HepG2 (cell line): Measurements from ENCODE around the gene MFSD11. TPM values are rescaled to one million over a fixed set of nuclear protein-coding genes. Genes with fewer than 3 reads are reported as not detected.

Experiments
- CBX2 ChIP-seq, 2 experiments: fragments of 200-600 bp in 1 of 2; sonication (generic); formaldehyde crosslinking in 1 of 2; IDR thresholded peaks; 2 replicates each; pipeline versions ENCODE4 v1.7.0 to v1.8.1; 2018 to 2022; ENCODE audit warnings: low read depth in 2 of 2, low read length in 1 of 2, mild to moderate bottlenecking in 1 of 2, missing genetic modification reagents in 1 of 2
- KDM4B ChIP-seq: sonication (generic); formaldehyde crosslinking; IDR thresholded peaks from 2 replicates; pipeline ENCODE4 v1.4.0; 2020; ENCODE audit warnings: missing genetic modification reagents
- MTA1 ChIP-seq: sonication (generic); formaldehyde crosslinking; IDR thresholded peaks from 2 replicates; pipeline ENCODE4 v1.4.0; 2020; ENCODE audit warnings: missing genetic modification reagents, mild to moderate bottlenecking, borderline replicate concordance
- NR2C2 ChIP-seq: sonication (generic); formaldehyde crosslinking; IDR thresholded peaks from 2 replicates; pipeline ENCODE4 v1.4.0; 2020; ENCODE audit warnings: missing genetic modification reagents, mild to moderate bottlenecking, moderate library complexity, borderline replicate concordance
- POGZ ChIP-seq: sonication (generic); formaldehyde crosslinking; IDR thresholded peaks from 2 replicates; pipeline ENCODE4 v1.4.0; 2020; ENCODE audit warnings: mild to moderate bottlenecking, missing genetic modification reagents
- PRMT3 ChIP-seq: sonication (generic); formaldehyde crosslinking; IDR thresholded peaks from 2 replicates; pipeline ENCODE4 v1.8.1; 2022; ENCODE audit warnings: low read depth, mild to moderate bottlenecking, moderate library complexity, missing genetic modification reagents, borderline replicate concordance
- RORA ChIP-seq: sonication (generic); formaldehyde crosslinking; IDR thresholded peaks from 2 replicates; pipeline ENCODE4 v1.5.0; 2020; ENCODE audit warnings: mild to moderate bottlenecking, missing genetic modification reagents, moderate library complexity
- SALL2 ChIP-seq: sonication (generic); formaldehyde crosslinking; IDR thresholded peaks from 2 replicates; pipeline ENCODE4 v1.8.1; 2023; ENCODE audit warnings: mild to moderate bottlenecking, missing genetic modification reagents, inconsistent platforms
- SOX5 ChIP-seq: IDR thresholded peaks from 2 replicates; pipeline ENCODE4 v1.6.1; 2016; ENCODE audit warnings: borderline replicate concordance
- TBP ChIP-seq: sonication (generic); formaldehyde crosslinking; IDR thresholded peaks from 2 replicates; pipeline ENCODE4 v1.5.0; 2020; ENCODE audit warnings: missing genetic modification reagents
- ZBTB8A ChIP-seq: sonication (generic); formaldehyde crosslinking; IDR thresholded peaks from 2 replicates; pipeline ENCODE4 v1.4.0; 2020; ENCODE audit warnings: mild to moderate bottlenecking, low read depth, missing genetic modification reagents, borderline replicate concordance
- ZFX ChIP-seq: sonication (generic); formaldehyde crosslinking; IDR thresholded peaks from 2 replicates; pipeline ENCODE4 v1.4.0; 2020; ENCODE audit warnings: mild to moderate bottlenecking, low read depth, missing genetic modification reagents, moderate library complexity
- ZNF101 ChIP-seq: sonication (generic); formaldehyde crosslinking; IDR thresholded peaks from 2 replicates; pipeline ENCODE4 v1.4.0; 2020; ENCODE audit warnings: mild to moderate bottlenecking, low read depth, missing genetic modification reagents, borderline replicate concordance
- ZNF121 ChIP-seq: sonication (generic); formaldehyde crosslinking; IDR thresholded peaks from 2 replicates; pipeline ENCODE4 v1.5.0; 2020; ENCODE audit warnings: mild to moderate bottlenecking, missing genetic modification reagents
- ZNF605 ChIP-seq: sonication (generic); formaldehyde crosslinking; IDR thresholded peaks from 2 replicates; pipeline ENCODE4 v1.8.0; 2022; ENCODE audit warnings: mild to moderate bottlenecking, missing genetic modification reagents
- ZNF670 ChIP-seq: sonication (generic); formaldehyde crosslinking; IDR thresholded peaks from 2 replicates; pipeline ENCODE4 v1.8.0; 2022; ENCODE audit warnings: mild to moderate bottlenecking, missing genetic modification reagents, borderline replicate concordance
- ZNF720 ChIP-seq: sonication (generic); formaldehyde crosslinking; IDR thresholded peaks from 2 replicates; pipeline ENCODE4 v1.4.0; 2020; ENCODE audit warnings: missing genetic modification reagents
- ZSCAN31 ChIP-seq: sonication (generic); formaldehyde crosslinking; IDR thresholded peaks from 2 replicates; pipeline ENCODE4 v1.5.0; 2020; ENCODE audit warnings: low read depth, mild to moderate bottlenecking, missing genetic modification reagents
- polyA plus RNA-seq, 8 experiments: library from polyadenylated mRNA; depleted of rRNA in 3 of 8; stranded (reverse) in 7 of 8; unstranded in 1 of 8; fragments of >200 nt; fragmentation: Illumina TruSeq in 4 of 8; extraction: Trizol in 4 of 8; gene quantifications; 2 replicates each; pipeline versions ENCODE4 v1.2.1 to v1.2.3, GENCODE V29; 2011 to 2016; ENCODE audit warnings: low read depth in 4 of 8, missing spikeins in 1 of 8, mixed read lengths in 1 of 8; ENCODE audit not compliant: insufficient read depth in 1 of 8
- total RNA-seq, 5 experiments: library from RNA; depleted of rRNA; stranded (reverse); fragments of >200 nt; fragmentation: Illumina TruSeq; extraction: Trizol; gene quantifications; 2 replicates each; pipeline ENCODE4 v1.2.3, GENCODE V29; 2016; ENCODE audit warnings: low read depth in 1 of 5
- TF ChIP-seq, protein P1 (sequence below): sonication (generic); formaldehyde crosslinking; IDR thresholded peaks from 2 replicates; pipeline ENCODE4 v1.8.1; 2023; ENCODE audit warnings: missing genetic modification reagents, inconsistent platforms, borderline replicate concordance
- TF ChIP-seq, protein P2 (sequence below): IDR thresholded peaks from 2 replicates; pipeline ENCODE4 v1.6.1; 2016; ENCODE audit warnings: low read depth, borderline replicate concordance
- TF ChIP-seq, protein P3 (sequence below): sonication (generic); formaldehyde crosslinking; IDR thresholded peaks from 2 replicates; pipeline ENCODE4 v1.4.0; 2020; ENCODE audit warnings: missing genetic modification reagents, mild to moderate bottlenecking, borderline replicate concordance
- TF ChIP-seq, protein P4 (sequence below): sonication (generic); formaldehyde crosslinking; IDR thresholded peaks from 2 replicates; pipeline ENCODE4 v1.8.0; 2022; ENCODE audit warnings: mild to moderate bottlenecking, missing genetic modification reagents, moderate library complexity

The MFSD11 gene
- total and polyA plus RNA-seq, 2 of the 13 experiments (the other 11 are each of a cell fraction or from before 2014, with no cell fraction given), result 26.1 to 36.3 TPM

DNA sequence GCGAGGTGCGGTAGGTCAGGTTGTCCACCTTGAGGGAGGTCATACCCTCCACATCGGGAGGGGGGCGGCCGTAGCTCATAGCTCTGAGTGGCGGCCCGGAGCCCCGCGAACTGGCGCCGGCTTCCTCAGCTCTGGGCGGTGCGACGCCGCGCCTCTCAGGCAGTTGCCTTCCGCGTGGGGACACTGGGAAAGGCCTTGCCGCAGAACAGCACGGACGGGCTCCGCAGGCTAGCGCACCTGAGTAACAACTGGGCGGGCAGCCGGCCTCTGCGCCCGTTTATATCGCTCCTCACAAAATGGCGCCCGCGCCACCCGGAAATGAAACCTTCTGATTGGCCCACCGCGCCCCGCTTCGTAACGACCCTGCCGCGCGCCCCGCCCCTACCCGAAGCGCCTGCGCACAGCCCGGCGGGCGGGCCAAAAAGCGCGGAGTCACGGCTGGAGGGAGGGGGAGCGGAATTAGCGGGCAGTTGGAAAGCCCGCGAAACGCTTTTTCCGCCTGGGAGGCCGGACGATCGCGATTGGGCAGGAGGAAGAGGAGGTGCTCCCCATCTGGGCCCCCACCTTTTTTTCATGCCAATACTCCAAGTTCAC lies 740 bp upstream of the MFSD11 start, which contains the start of gene SRSF2 (continued):
- TF ChIP-seq ZNF101 (CRISPR knock-in tag) (0 out of 2 replicates have a peak, but pooled peaks have one; percentile 56), SOX5 (CRISPR knock-in tag) (no peak; the same call in 1 of the 2 replicates), TBP (peak; percentile 79; the same call in 1 of the 2 replicates), SALL2 (peak; percentile 65), ZNF605 (CRISPR knock-in tag) (peak; percentile 92), PRMT3 (CRISPR knock-in tag) (no peak; the same call in 1 of the 2 replicates), RORA (peak; percentile 83; the same call in 1 of the 2 replicates), NR2C2 (CRISPR knock-in tag) (peak; percentile 98), ZFX (CRISPR knock-in tag) (peak; percentile 98), ZBTB8A (peak; percentile 91; the same call in 1 of the 2 replicates), ZNF720 (0 out of 2 replicates have a peak, but pooled peaks have one; percentile 72), KDM4B (CRISPR knock-in tag) (peak; percentile 86; the same call in 1 of the 2 replicates), CBX2 (IDR thresholded peaks at IDR 0.05; ENCODE audit: low read depth, low read length) (no peak), CBX2 (CRISPR knock-in tag; IDR thresholded peaks at IDR 0.05; ENCODE audit: low read depth) (peak; percentile 93), ZSCAN31 (CRISPR knock-in tag) (peak; percentile 91; the same call in 1 of the 2 replicates), POGZ (peak; percentile 86), ZNF670 (peak; percentile 83), MTA1 (CRISPR knock-in tag) (no peak), ZNF121 (CRISPR knock-in tag) (no peak)
- TF ChIP-seq, protein P1, sequence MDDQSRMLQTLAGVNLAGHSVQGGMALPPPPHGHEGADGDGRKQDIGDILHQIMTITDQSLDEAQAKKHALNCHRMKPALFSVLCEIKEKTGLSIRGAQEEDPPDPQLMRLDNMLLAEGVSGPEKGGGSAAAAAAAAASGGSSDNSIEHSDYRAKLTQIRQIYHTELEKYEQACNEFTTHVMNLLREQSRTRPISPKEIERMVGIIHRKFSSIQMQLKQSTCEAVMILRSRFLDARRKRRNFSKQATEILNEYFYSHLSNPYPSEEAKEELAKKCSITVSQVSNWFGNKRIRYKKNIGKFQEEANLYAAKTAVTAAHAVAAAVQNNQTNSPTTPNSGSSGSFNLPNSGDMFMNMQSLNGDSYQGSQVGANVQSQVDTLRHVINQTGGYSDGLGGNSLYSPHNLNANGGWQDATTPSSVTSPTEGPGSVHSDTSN (CRISPR knock-in tag), result peak; percentile 93
- TF ChIP-seq, protein P2, sequence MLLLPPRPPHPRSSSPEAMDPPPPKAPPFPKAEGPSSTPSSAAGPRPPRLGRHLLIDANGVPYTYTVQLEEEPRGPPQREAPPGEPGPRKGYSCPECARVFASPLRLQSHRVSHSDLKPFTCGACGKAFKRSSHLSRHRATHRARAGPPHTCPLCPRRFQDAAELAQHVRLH (CRISPR knock-in tag), result peak; percentile 71
- TF ChIP-seq, protein P3, sequence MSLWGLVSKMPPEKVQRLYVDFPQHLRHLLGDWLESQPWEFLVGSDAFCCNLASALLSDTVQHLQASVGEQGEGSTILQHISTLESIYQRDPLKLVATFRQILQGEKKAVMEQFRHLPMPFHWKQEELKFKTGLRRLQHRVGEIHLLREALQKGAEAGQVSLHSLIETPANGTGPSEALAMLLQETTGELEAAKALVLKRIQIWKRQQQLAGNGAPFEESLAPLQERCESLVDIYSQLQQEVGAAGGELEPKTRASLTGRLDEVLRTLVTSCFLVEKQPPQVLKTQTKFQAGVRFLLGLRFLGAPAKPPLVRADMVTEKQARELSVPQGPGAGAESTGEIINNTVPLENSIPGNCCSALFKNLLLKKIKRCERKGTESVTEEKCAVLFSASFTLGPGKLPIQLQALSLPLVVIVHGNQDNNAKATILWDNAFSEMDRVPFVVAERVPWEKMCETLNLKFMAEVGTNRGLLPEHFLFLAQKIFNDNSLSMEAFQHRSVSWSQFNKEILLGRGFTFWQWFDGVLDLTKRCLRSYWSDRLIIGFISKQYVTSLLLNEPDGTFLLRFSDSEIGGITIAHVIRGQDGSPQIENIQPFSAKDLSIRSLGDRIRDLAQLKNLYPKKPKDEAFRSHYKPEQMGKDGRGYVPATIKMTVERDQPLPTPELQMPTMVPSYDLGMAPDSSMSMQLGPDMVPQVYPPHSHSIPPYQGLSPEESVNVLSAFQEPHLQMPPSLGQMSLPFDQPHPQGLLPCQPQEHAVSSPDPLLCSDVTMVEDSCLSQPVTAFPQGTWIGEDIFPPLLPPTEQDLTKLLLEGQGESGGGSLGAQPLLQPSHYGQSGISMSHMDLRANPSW (CRISPR knock-in tag), result no peak
- TF ChIP-seq, protein P4, sequence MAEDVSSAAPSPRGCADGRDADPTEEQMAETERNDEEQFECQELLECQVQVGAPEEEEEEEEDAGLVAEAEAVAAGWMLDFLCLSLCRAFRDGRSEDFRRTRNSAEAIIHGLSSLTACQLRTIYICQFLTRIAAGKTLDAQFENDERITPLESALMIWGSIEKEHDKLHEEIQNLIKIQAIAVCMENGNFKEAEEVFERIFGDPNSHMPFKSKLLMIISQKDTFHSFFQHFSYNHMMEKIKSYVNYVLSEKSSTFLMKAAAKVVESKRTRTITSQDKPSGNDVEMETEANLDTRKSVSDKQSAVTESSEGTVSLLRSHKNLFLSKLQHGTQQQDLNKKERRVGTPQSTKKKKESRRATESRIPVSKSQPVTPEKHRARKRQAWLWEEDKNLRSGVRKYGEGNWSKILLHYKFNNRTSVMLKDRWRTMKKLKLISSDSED (CRISPR knock-in tag), result no peak; the same call in 1 of the 2 replicates
